Astrocyte (in vitro differentiated cells and primary cell): Measurements from ENCODE around the gene SNX11. TPM values are rescaled to one million over a fixed set of nuclear protein-coding genes. Genes with fewer than 3 reads are reported as not detected.

Experiments
- DNase-seq: peaks from one replicate; pipeline ENCODE4 v3.0.0-alpha.2; 2010; ENCODE audit warnings: low read depth
- FAIRE-seq: peaks from 2 replicates; lab custom pipeline; 2011; peaks lifted over from hg19 to GRCh38; lab: Jason Lieb, UNC
- H2AFZ ChIP-seq: 2 replicates; pipeline ENCODE4 v1.6.0; 2012; ENCODE audit warnings: low read depth, low read length, inconsistent platforms
- H3K27ac ChIP-seq: 2 replicates; pipeline ENCODE4 v1.5.1; 2011; ENCODE audit warnings: low read depth, low read length, inconsistent platforms
- H3K27me3 ChIP-seq: 2 replicates; pipeline ENCODE4 v1.6.0; 2011; ENCODE audit warnings: low read length, inconsistent platforms; ENCODE audit not compliant: insufficient read depth
- H3K36me3 ChIP-seq: 2 replicates; pipeline ENCODE4 v1.5.1; 2011; ENCODE audit warnings: low read length, inconsistent platforms; ENCODE audit not compliant: insufficient read depth
- H3K4me1 ChIP-seq: 2 replicates; pipeline ENCODE4 v1.5.1; 2011; ENCODE audit warnings: low read length, inconsistent platforms; ENCODE audit not compliant: insufficient read depth
- H3K4me2 ChIP-seq: 2 replicates; pipeline ENCODE4 v1.6.0; 2012; ENCODE audit warnings: low read length, inconsistent platforms
- H3K4me3 ChIP-seq: 2 replicates; pipeline ENCODE4 v1.5.1; 2011; ENCODE audit warnings: low read depth, mild to moderate bottlenecking, low read length, inconsistent platforms; ENCODE audit not compliant: insufficient read depth
- H3K79me2 ChIP-seq: 2 replicates; pipeline ENCODE4 v1.6.0; 2012; ENCODE audit warnings: mild to moderate bottlenecking, low read length, inconsistent platforms; ENCODE audit not compliant: insufficient read depth
- H3K9ac ChIP-seq: 2 replicates; pipeline ENCODE4 v1.6.0; 2012; ENCODE audit warnings: mild to moderate bottlenecking, low read length, inconsistent platforms
- H3K9me3 ChIP-seq: 2 replicates; pipeline ENCODE4 v1.5.1; 2012; ENCODE audit warnings: low read depth, mild to moderate bottlenecking, low read length, inconsistent platforms; ENCODE audit not compliant: insufficient read depth
- H4K20me1 ChIP-seq: 2 replicates; pipeline ENCODE4 v1.6.0; 2012; ENCODE audit warnings: low read length, inconsistent platforms; ENCODE audit not compliant: insufficient read depth
- H3K27ac Mint-ChIP-seq: one replicate; pipeline ENCODE4 v1.8.0; 2021; ENCODE audit warnings: mild to moderate bottlenecking, mixed read lengths; ENCODE audit not compliant: unreplicated experiment
- H3K27me3 Mint-ChIP-seq: one replicate; pipeline ENCODE4 v1.8.0; 2021; ENCODE audit warnings: low read depth, mixed read lengths; ENCODE audit not compliant: unreplicated experiment
- H3K36me3 Mint-ChIP-seq: one replicate; pipeline ENCODE4 v1.8.0; 2021; ENCODE audit warnings: low read depth, mixed read lengths; ENCODE audit not compliant: unreplicated experiment
- H3K4me1 Mint-ChIP-seq: one replicate; pipeline ENCODE4 v1.8.0; 2021; ENCODE audit warnings: low read depth, mixed read lengths; ENCODE audit not compliant: unreplicated experiment
- H3K4me3 Mint-ChIP-seq: one replicate; pipeline ENCODE4 v1.8.0; 2021; ENCODE audit warnings: mild to moderate bottlenecking, moderate library complexity, mixed read lengths; ENCODE audit not compliant: unreplicated experiment
- H3K9me3 Mint-ChIP-seq: one replicate; pipeline ENCODE4 v1.8.0; 2021; ENCODE audit warnings: mild to moderate bottlenecking, mixed read lengths; ENCODE audit not compliant: unreplicated experiment
- CTCF ChIP-seq: IDR thresholded peaks from 2 replicates; pipeline ENCODE4 v1.5.1; 2011; ENCODE audit warnings: low read depth, mild to moderate bottlenecking, inconsistent platforms, low read length, moderate library complexity; ENCODE audit not compliant: insufficient read depth
- EZH2 ChIP-seq: IDR thresholded peaks from 2 replicates; pipeline ENCODE4 v1.6.1; 2012; ENCODE audit warnings: mild to moderate bottlenecking, low read length, inconsistent platforms; ENCODE audit not compliant: insufficient read depth
- total RNA-seq: library from RNA; stranded (reverse); gene quantifications from 2 replicates; pipeline ENCODE4 v1.2.1, GENCODE V29; 2021

Gene SNX11
- total RNA-seq, 1 donor from 2014 or later = 33.3 TPM

GRCh38 chr17:48125829-48126531 is 18.4 kb downstream of the SNX11 start:
- no peak for DNase-seq
- Histone ChIP-seq H3K4me3 (no peak overlapping the region), H3K9ac (no peak overlapping the region), H3K4me2 (no peak overlapping the region), H3K27me3 (no peaks in the 10 kb centered on the region), H3K36me3 (peaks cover 18% of the 10 kb centered on the region), H2AFZ (no peak overlapping the region), H3K79me2 (no peaks in the 10 kb centered on the region), H3K9me3 (no peaks in the 10 kb centered on the region), H3K4me1 (peaks cover 7% of the 10 kb centered on the region), H4K20me1 (peaks cover 5% of the 10 kb centered on the region), H3K27ac (no peak overlapping the region)
- Mint-ChIP-seq H3K36me3 (peaks cover 7% of the 10 kb centered on the region), H3K9me3 (no peaks in the 10 kb centered on the region), H3K27me3 (no peaks in the 10 kb centered on the region), H3K4me3 (no peak overlapping the region), H3K27ac (no peak overlapping the region), H3K4me1 (peaks cover 6% of the 10 kb centered on the region)
- no peak for FAIRE-seq
- TF ChIP-seq CTCF = no peak
- TF ChIP-seq EZH2 = no peak

DNA sequence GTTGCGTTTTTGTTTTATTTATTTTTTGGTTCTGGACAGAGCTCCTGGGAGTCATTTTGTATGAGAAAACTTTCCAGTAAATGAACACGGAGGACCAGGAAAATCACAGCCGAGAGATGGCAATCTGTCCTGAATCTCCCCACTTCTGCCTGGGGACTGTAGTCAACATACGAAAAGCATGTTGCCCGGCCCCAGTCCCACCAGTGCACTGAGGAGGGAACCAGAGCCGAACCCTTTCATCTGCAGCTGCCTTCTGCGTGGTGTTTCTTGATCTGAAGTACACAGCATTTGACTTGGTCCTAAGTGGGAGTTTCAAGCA is 18.9 kb downstream of the SNX11 start:
- H3K4me1 ChIP-seq = peaks cover 7% of the 10 kb centered on the region
- no peak overlapping the region for H3K4me3 ChIP-seq
- Mint-ChIP-seq H3K4me1 (peaks cover 6% of the 10 kb centered on the region), H3K27me3 (no peaks in the 10 kb centered on the region), H3K36me3 (peaks cover 7% of the 10 kb centered on the region), H3K27ac (no peak overlapping the region), H3K9me3 (no peaks in the 10 kb centered on the region), H3K4me3 (no peak overlapping the region)
- H3K27me3 ChIP-seq = no peaks in the 10 kb centered on the region
- H3K9ac ChIP-seq = no peak overlapping the region
- H3K9me3 ChIP-seq = no peaks in the 10 kb centered on the region
- peaks cover 12% of the 10 kb centered on the region for H3K36me3 ChIP-seq
- H4K20me1 ChIP-seq = peaks cover 5% of the 10 kb centered on the region
- H2AFZ ChIP-seq = no peak overlapping the region
- FAIRE-seq (no peak), DNase-seq (no peak)
- no peak overlapping the region for H3K4me2 ChIP-seq
- H3K79me2 ChIP-seq = no peaks in the 10 kb centered on the region
- H3K27ac ChIP-seq = no peak overlapping the region
- TF ChIP-seq EZH2 = no peak
- no peak for TF ChIP-seq CTCF

DNA sequence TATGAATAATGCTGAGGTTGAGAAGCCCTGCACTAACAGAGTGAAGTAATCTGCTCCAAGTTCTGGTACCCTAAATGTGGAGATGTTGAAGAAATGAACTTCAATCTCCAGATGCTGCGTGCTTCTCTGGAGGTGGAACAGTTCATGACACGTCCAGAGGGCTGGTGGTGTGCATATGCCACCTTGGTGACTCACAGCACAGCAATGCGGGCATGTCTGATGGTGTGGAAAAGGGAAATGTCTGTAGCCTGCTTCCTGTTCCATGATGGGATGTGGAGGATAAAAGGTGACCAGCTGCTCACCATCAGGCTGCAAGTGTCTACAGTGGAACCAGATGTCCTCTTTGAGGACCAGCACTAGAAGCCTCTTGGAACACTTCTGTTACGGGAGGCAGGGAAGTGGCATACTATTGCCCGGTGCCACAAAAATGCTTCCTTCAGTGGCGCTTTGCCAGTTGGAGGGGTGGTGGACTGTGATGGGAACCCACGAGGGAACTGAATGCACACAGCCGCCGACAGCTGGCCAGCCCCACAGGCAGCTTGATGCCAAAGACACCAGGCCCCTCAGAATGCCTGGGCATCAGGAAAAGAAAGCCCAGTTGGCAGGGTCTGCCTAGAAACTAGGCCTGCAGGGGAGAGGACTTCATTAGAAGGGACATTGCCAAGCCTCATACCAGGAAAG is 19.9 kb downstream of the SNX11 start:
- Histone ChIP-seq H3K27ac (no peak overlapping the region), H3K4me2 (peak overlapping the region; percentile 13), H4K20me1 (no peaks in the 10 kb centered on the region), H3K9me3 (no peaks in the 10 kb centered on the region), H3K4me3 (no peak overlapping the region), H3K36me3 (peaks cover 6% of the 10 kb centered on the region), H3K4me1 (peaks cover 7% of the 10 kb centered on the region), H2AFZ (no peak overlapping the region), H3K9ac (no peak overlapping the region), H3K27me3 (no peaks in the 10 kb centered on the region), H3K79me2 (no peaks in the 10 kb centered on the region)
- Mint-ChIP-seq H3K9me3 (no peaks in the 10 kb centered on the region), H3K27me3 (no peaks in the 10 kb centered on the region), H3K4me1 (peaks cover 6% of the 10 kb centered on the region), H3K36me3 (peaks cover 5% of the 10 kb centered on the region), H3K27ac (no peak overlapping the region), H3K4me3 (no peak overlapping the region)
- TF ChIP-seq CTCF (no peak), EZH2 (no peak)
- no peak for FAIRE-seq
- DNase-seq = peak; percentile 23
